Activated CD4-positive, alpha-beta T cell treated with anti-CD3 and anti-CD28 coated beads, Interleukin-2, Interleukin-4, amounts not matched to agents 100 ng/mL and 50 ng/mL, durations not matched to agents 16 hours and 8 hours (primary cell): ENCODE results near the gene TMEM235.
"Not testable (repeated sequence)": the region's sequence is repeated elsewhere in the genome, so short reads cannot be mapped to it uniquely, and the experiment has no call there.

ENCODE experiments used
- DNase-seq: peaks from one replicate; pipeline ENCODE4 v3.0.0-alpha.2; 2020; ENCODE audit warnings: low spot score

TMEM235 gene

DNA sequence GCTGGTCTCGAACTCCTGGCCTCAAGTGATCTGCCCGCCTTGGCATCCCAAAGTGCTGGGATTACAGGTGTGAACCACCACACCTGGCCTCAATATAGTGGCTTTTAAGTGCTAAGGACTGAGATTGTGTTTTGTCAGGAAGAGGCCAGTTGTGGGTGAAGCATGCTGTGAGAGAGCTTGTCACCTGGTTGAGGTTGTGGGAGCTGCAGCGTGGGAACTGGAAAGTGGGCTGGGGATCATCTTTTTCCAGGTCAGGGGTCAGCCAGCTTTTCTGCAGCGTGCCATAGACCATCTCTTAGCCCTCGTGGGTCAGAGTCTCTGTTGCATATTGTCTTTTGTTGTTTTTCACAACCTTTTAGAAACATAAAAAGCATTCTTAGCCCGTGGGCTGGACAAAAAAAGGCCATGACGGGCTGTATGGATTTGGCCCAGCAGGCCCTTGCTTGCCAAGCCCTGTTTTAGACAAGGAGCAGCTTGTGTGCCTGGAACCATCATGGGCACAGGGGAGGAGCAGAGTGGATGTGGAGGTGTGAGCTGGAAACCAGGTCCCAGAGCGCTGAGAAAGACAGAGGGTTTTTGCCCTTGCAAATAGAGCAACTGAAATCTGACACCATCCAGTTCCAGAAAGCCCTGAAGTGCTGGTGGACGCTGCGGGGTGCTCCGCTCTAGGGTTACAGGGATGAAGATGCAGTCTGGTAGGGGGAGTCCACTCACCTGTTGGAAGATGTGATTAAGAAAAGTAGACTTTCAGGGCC lies 11.9 kb upstream of the TMEM235 start:
- DNase-seq: no peak

DNA sequence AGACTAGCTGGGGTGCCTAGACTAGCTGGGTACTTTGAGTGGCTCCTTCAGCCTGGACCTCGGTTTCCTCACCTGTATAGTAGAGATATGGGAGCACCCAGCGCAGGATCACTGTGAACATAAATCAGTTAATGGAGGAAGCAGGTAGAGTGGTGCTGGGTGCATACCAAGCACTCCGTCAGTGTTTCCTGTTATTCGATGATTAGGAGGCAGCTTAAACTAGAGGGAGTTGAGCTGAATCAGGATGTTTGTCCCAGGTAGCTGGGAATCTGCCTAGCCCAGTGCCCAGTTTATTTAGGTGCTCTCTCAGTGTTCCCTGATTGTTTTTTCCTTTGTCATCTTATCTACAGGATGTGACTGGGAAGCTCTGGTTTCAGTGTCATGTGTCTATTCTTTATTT lies 8.4 kb upstream of the TMEM235 start:
- DNase-seq: no peak

DNA sequence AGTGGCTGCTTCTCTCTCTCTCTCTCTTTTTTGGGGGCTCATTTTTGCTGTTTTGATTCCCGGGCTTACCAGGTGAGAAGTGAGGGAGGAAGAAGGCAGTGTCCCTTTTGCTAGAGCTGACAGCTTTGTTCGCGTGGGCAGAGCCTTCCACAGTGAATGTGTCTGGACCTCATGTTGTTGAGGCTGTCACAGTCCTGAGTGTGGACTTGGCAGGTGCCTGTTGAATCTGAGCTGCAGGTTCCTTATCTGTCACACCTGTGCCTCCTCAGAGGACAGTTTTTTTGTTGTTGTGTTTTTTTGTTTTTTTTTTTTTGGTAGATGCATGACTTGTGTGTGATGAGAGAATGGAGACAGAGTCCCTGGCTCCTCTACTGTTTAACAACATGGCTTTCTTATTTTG lies 7.7 kb upstream of the TMEM235 start:
- DNase-seq: no peak

DNA sequence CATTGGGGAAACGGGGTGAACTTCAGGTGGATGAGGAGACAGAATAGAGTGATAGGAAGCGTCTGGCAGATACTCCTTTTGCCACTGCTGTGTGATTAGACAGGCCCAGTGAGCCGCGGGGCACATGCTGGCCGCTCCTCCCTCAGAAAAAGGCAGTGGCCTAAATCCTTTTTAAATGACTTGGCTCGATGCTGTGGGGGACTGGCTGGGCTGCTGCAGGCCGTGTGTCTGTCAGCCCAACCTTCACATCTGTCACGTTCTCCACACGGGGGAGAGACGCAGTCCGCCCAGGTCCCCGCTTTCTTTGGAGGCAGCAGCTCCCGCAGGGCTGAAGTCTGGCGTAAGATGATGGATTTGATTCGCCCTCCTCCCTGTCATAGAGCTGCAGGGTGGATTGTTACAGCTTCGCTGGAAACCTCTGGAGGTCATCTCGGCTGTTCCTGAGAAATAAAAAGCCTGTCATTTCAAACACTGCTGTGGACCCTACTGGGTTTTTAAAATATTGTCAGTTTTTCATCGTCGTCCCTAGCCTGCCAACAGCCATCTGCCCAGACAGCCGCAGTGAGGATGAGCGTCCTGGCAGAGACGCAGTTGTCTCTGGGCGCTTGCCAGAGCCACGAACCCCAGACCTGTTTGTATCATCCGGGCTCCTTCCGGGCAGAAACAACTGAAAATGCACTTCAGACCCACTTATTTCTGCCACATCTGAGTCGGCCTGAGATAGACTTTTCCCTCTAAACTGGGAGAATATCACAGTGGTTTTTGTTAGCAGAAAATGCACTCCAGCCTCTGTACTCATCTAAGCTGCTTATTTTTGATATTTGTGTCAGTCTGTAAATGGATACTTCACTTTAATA lies 7.0 kb upstream of the TMEM235 start:
- DNase-seq: no peak

DNA sequence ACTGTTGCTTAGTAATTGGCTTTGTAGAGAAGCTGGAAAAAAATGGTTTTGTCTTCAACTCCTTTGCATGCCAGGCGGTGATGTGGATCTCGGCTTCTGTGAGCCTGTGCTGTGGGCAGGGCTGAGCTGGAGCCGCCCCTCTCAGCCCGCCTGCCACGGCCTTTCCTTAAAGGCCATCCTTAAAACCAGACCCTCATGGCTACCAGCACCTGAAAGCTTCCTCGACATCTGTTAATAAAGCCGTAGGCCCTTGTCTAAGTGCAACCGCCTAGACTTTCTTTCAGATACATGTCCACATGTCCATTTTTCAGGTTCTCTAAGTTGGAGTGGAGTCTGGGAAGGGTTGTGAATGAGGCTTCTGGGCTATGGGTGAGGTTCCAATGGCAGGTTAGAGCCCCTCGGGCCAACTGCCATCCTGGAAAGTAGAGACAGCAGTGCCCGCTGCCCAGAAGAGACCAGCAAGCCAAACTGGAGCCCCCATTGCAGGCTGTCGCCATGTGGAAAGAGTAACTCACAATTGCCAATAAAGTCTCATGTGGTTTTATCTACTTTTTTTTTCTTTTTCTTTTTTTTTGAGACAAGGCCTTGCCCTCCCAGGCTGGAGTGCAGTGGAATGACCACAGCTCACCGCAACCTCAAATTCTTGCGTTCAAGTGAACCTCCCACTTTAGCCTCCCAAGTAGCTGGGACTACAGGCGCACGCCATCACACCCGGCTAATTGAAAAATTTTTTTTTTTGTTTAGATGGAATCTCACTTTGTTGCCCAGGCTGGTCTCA lies 6.2 kb upstream of the TMEM235 start:
- DNase-seq: no peak

DNA sequence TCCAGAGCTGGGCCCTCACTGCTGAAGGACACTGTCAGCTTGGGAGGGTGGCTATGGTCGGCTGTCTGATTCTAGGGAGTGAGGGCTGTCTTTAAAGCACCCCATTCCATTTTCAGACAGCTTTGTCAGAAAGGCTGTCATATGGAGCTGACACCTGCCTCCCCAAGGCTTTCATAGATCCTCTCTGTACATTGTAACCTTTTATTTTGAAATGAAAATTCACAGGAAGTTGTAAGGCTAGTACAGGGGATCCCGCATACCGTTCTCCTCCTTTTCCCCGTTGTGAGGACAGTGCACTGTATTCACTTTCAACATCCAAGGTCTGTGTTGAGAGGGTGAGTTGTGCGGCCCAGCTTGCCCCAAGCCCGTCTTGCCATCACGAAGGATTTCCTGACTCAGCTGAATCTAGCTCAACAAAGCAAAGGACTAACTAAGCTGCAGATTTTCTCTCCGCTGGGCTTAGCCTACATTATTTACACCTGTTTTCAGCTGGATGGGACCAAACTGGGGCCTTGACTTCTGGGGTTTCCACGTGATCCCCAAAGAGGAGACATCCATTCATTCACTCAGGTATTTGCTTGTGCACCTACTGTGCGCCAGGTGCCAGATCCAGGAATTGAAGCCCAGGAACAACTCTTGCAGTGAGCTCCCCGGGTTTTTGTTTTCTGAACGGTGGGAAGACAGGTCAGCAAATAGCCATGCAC lies 5.2 kb upstream of the TMEM235 start:
- no peak for DNase-seq

DNA sequence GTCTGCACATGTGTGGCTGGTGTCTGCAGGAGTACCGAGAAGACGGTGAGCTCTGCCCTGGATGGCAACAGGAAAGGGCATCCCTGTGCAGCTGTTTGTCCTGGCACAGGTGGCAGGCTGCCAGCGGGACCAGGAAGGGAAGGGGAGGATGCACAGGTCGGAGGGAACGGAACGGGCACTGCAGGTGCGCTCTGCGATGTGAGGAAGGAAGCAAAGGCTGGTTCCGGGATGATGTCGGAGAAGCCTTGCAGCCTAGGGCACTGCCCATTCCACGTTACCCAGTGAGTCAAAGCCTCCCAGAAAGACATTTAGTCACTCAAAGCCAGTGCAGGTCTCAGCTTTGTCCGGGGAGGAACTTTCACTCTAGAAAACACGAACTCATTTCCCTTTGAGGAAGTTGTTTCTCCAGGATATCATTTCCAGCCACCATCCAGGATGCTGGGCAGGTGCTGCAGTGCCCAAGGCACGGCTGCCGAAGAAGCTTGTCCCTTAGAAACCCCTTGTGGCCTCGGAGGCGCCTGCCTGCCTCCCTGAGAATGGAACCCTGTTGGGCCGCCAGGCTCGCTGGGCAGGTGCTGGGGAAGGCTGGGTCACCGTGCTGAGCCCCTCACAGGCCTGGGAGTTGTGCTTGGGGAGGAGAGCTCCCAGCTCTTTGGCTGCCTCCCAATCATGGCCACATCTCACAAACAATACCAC lies 4.5 kb upstream of the TMEM235 start:
- no peak for DNase-seq

DNA sequence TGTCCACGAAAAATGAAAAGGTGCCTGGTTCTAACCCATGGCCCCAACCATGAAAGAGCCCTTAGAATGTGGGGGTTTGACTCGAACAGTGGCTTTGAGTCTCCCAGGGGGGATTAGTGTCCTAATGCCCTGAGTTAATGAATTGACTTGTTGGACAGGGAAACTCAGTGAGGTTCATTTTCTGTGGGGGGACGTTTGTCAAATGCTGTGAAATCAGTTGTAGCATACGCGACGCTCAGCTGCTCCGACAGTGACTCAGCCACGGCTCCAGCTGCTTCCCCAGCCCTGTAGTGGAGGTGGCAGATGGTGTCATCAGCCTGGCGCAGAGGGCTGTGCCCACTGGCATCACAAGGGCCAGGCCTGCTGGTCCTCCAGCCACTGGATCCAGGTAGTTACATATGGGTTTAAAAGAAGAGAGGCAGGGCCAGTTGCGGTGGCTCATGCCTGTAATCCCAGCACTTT lies 3.9 kb upstream of the TMEM235 start:
- no peak for DNase-seq

DNA sequence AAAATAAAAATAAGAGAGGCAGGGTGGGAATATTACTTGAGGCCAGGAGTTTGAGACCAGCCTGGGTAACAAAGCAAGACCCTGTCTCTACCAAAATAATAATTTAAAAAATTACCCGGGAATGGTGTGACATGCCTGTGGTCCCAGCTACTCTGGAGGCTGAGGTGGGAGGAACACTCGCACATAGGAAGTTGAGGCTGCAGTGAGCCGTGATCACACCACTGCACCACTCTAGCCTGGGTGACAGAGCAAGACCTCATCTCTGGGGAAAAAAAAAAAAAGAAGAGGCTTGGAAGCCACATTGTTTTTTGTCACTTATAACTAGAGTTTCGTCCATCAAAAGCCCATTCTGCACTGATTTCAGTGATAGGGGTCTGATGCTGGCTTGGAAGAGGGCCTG lies 3.3 kb upstream of the TMEM235 start:
- no peak for DNase-seq

DNA sequence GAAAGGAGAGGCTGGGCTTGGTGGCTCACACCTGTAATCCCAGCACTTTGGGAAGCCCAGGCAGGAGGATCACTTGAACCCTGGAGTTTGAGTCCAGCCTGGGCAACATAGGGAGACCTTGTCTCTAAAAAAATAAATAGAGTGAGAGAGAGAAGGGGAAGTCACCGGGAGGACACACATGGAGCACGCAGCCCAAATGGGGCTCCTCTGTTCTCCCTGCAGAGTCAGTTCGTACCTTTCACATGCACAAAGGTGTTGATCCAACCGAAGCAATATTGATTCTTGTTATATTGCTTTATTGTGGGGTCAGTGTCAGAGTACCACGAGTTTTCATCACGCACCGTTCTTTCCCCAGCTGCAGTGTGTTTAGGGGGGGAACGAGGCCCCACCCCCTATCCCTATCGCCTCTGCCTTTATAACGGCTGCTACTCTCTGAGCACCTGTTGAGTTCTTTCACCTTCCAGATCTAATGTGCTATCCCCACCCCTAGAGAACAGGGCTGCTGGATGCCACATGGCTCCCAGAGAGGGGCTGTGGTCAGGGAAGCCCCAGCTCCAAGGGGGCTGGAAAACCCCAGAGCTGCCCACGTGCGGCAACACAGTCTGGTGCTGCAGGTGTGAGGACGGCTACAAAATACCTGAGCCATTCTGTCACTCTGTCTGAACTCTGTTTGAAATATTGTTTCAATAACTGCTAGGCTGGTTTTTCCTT lies 1.0 kb upstream of the TMEM235 start:
- DNase-seq: no peak

DNA sequence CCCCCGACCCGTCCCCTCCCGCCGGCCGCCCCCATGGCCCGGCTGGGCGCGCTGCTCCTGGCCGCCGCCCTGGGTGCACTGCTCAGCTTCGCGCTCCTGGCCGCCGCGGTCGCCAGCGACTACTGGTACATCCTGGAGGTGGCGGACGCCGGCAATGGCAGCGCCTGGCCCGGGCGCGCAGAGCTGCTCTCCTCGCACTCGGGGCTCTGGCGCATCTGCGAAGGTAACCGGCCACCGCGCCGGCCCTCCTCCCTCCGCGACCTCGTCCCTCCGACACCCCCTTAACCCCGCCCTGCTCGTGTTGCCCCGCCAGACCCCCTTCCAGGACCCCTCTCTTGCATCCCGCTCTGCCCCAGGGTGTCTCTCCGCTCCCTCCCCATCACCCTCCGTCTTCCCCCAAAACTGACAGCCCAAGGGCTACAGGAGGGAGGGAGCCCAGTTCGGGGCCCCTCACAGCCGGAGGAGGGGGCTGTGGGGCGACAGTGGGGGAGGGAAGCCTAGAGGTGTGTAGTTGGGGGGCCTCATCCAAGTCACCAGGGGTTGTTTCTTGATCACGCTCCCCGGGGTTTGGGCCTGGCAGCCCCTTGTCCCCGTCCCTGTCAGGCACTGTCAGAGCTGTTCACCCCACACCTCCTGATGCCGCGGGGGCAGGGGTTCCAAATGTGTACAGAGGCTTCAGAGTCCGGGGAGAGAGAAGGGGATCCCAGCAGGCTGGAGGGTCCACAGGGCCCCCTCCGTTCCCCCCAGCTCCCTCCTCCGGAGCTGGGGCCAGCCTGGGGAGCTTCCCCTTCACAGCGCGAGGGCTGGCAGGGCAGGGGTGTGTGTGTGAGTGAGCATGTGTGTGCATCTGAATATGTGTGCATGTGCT lies 794 bp downstream of the TMEM235 start:
- no peak for DNase-seq

DNA sequence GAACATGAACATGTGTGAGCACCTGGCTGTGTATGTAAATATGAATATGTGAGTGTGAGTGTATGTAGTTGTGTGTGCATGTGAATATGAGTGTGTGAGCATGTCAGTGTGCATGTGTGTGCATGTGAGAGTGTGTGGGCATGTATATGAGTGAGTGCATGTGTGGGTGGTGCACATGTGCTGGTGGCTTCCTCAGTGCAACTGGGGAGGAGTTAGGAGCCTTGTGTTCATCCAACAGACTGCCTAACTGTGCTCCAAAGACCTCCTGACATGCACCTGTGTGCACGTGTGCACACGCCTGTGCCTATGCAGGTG lies 1.4 kb downstream of the TMEM235 start:
- DNase-seq: no peak

DNA sequence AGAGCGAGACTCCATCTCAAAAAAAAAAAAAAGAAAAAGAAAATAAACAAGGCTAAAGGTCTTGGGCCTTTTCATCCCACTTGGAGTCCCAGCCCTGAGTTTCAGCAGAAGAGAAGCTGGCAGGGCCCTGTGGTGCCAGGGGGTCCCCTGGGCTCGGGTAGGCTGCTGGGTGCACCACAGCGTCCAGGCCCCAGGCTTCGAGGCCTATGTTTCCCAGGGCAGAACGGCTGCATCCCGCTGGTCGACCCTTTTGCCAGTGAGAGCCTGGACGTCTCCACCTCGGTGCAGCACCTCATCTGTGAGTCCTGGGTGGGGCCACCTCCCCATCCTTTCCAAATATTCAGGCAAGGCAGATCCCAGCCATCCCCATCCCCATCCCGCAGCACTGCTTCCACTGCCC lies 2.2 kb downstream of the TMEM235 start:
- DNase-seq: no peak

DNA sequence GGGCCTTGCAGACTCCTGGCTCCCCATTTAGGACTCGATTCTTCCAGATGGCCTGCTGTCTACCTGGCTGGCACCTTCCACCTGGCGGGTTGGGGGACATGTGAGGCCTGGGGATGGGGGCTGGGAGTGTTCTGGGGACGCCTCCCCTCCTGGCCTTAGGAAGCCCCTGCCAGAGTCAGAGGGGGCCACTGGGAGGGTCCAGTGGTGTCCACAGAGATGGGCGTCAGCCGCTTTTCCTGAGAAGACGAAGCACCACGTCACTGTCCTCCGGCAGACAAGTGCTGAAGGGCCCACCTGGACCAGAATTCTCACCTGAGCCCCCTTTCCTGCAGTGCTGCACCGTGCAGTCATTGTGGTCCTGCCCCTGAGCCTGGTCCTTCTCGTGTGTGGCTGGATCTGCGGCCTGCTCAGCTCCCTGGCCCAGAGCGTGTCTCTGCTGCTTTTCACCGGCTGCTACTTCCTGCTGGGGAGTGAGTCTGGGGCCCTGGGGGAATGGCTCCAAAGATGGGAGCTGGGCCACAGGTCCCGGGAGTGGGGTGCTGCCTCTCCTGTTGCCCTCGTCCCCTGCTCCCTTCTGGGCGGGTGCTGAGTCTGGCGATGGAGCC lies 2.9 kb downstream of the TMEM235 start:
- no peak for DNase-seq

DNA sequence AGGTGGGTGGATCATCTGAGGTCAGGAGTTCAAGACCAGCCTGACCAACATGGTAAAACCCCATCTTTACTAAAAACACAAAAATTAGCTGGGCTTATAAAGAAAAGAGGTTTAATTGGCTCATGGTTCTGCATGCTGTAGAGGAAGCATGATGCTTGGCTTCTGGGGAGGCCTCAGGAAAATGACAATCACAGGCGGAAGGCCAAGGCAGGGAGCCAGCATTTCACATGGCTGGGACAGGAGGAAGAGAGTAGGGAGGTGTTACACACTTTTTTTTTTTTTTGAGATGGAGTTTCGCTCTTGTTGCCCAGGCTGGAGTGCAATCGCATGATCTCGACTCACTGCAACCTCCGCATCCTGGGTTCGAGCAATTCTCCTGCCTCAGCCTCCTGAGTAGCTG lies 3.6 kb downstream of the TMEM235 start:
- not testable (repeated sequence) for DNase-seq

DNA sequence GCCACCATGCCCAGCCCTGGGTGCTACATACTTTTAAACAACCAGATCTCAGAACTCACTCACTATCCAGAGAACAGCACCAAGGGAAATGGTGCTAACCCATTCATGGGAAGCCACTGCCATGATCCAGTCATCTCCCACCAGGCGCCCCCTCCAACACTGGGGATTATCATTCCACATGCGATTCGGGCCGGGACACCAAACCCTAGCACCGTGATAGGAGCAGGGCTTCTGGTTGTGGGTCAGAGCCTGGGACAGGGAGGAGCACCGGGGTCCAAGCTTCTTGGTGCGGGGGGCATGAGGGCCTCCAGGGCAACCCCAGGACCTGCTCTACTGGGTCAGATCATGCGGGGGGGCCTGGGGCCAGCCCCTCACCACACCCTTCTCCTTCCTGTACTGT lies 4.5 kb downstream of the TMEM235 start:
- DNase-seq: no peak

DNA sequence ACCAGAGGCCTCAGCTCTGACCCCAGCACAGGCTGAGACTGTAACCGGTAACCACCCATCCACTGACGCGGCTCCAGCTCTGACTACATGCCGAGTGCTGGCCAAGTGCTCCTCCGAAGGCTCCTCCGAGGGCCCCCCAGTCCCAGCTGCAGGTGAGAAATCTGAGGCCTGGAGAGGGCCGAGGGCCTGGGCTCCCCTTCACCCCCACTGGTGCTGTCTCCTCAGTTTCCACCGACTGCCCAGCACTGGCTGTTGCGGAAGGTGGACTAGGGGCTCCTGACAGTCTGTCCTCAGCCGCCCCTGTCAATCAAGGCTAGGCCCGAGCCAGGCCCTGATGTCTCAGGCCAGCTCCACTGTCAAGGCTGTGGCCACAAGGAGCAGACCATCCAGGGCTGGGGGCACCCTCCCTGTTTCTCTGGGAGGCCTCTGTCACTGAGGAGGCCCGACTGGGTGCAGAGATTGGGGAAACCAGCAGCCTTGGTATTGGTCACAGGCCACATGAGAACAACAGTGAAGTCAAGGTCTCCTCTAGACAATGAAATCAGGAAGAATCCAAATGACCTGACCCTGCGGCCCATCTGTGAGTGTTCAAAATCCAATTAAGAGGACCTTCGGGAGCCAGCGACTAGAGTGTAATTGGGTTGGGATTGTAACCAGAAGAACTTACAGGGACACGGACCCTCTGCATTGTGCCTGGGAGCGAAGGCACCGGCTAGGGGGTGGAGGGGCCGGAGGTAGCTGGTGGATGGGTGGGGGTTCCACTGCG lies 5.1 kb downstream of the TMEM235 start:
- DNase-seq: no peak

DNA sequence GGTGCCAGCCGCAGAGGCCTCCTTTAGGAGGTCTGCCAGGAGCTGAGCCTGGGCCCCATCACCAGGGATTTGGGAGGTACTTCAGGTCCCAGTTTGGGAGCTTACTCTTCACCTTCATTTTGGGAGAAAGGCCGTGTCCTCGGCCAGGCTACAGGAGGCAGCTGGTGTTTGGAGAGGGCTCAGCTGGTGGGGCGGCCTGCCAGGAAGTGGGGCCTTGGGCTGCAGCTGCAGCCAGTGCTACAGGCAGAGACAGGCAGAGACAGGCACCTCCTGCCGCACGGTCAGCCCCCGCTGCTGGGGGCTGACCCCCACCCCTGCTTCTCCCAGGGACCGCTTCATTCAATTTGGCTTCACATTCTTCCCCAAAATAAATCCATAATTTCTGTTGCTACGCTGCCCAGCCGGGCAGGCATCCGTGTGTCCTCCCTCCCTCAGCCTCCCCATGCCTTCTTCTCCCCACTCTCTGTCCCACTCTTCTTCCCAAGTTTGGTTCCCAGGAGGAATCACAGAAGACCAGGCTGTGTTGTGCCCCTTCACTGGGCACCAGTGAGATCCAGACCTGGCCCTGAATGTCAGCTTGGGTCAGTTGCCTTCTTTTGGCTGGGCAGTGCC lies 6.1 kb downstream of the TMEM235 start:
- no peak for DNase-seq
